ENCODE data around the gene RTKN2. TPM values are rescaled to one million over a fixed set of nuclear protein-coding genes. Genes with fewer than 3 reads are reported as not detected.

RTKN2 gene
- polyA plus RNA-seq, 1 of the 3 experiments (the other 2 are of a cell fraction), result 1.4 TPM

GRCh38 chr10:62233356-62234076, 35.1 kb downstream of the RTKN2 start:
- H2AFZ ChIP-seq (ENCODE audit: low read depth), result no peak overlapping the region
- ChIA-PET POLR2A (no interaction called here), CTCF (interaction anchor here (2.4 kb wide), 1 partner anchor 11 kb away, joined by 8 read pairs; no protein-coding TSS in a partner anchor)
- DNase-seq, result no peak
- peaks cover 3 to 6% of the 10 kb centered on the region in 2 experiments for H3K36me3 ChIP-seq (replicated peaks in 1 of 2; ENCODE audit: control insufficient read depth in 1 of 2, insufficient read depth in 2 of 2, low read length in 1 of 2)
- 62% methylated on average over 5 of the region's 5 CpGs for WGBS (ENCODE audit: low lambda C conversion rate)
- no peaks in the 10 kb centered on the region for H3K9me3 ChIP-seq
- peaks cover 2 to 63% of the 10 kb centered on the region in 2 experiments; a peak in 2 of 4 replicates for H3K4me1 ChIP-seq (ENCODE audit: control insufficient read depth in 1 of 2, insufficient read depth in 2 of 2, low read depth in 1 of 2, low read length in 1 of 2)
- H3K27ac ChIP-seq (ENCODE audit: low read depth in 2 of 2, low read length in 1 of 2), result peak overlapping the region; percentile 43 to 88; a peak in 3 of 4 replicates
- H3F3A ChIP-seq (replicated peaks; ENCODE audit: insufficient read depth), result peaks cover 32% of the 10 kb centered on the region
- H3K4me3 ChIP-seq (ENCODE audit: low read depth in 2 of 2, low read length in 1 of 2), result no peak overlapping the region
- TF ChIP-seq TAF1 (IDR thresholded peaks at IDR 0.05; ENCODE audit: borderline replicate concordance, low read depth, low read length) (no peak), SMC3 (IDR thresholded peaks at IDR 0.05; ENCODE audit: low read depth, low read length) (no peak), PBX3 (IDR thresholded peaks at IDR 0.05) (peak; percentile 13; the same call in 1 of the 2 replicates)
- TF ChIP-seq, protein P1, sequence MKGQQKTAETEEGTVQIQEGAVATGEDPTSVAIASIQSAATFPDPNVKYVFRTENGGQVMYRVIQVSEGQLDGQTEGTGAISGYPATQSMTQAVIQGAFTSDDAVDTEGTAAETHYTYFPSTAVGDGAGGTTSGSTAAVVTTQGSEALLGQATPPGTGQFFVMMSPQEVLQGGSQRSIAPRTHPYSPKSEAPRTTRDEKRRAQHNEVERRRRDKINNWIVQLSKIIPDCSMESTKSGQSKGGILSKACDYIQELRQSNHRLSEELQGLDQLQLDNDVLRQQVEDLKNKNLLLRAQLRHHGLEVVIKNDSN (IDR thresholded peaks at IDR 0.05; ENCODE audit: borderline replicate concordance, low read depth), result no peak
- H3K27me3 ChIP-seq (ENCODE audit: insufficient read depth), result no peaks in the 10 kb centered on the region
- no peak overlapping the region for H3K4me2 ChIP-seq
- no peaks in the 10 kb centered on the region for H4K20me1 ChIP-seq (ENCODE audit: insufficient read depth)
- no peaks in the 10 kb centered on the region for H3K9me2 ChIP-seq
- H3K9ac ChIP-seq, result no peak overlapping the region
- no peaks in the 10 kb centered on the region; the same call in 1 of the 2 replicates for H3K79me2 ChIP-seq (ENCODE audit: insufficient read depth)

DNA sequence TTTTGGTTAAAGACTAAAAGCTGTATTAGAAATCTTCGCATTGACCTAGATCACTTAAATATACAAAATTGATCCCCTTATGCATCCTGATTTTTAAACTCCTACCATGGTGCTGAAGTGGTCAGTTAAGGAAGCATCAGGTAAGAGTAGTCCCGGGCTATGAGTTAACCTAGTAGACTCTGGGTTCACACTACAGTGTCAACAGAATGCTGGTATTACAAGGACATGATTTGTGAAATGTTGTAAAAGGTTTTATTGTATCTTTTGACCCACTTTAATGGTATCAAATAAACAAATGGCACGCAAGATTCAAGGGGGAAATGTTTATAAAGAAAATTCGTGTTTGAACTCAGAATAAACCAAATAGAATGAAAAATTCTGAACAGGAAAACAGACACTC, 36.8 kb downstream of the RTKN2 start:
- Histone ChIP-seq H3K79me2 (ENCODE audit: insufficient read depth) (no peaks in the 10 kb centered on the region; the same call in 1 of the 2 replicates), H3K9me2 (no peaks in the 10 kb centered on the region), H3K4me1 (ENCODE audit: control insufficient read depth in 1 of 2, insufficient read depth in 2 of 2, low read depth in 1 of 2, low read length in 1 of 2) (peaks cover 2 to 53% of the 10 kb centered on the region in 2 experiments; a peak in 2 of 4 replicates), H3K36me3 (replicated peaks in 1 of 2; ENCODE audit: control insufficient read depth in 1 of 2, insufficient read depth in 2 of 2, low read length in 1 of 2) (peaks cover 3 to 13% of the 10 kb centered on the region in 2 experiments), H2AFZ (ENCODE audit: low read depth) (no peak overlapping the region), H3F3A (replicated peaks; ENCODE audit: insufficient read depth) (peaks cover 32% of the 10 kb centered on the region), H3K4me2 (peak overlapping the region; percentile 21; the same call in 1 of the 2 replicates), H3K4me3 (ENCODE audit: low read depth in 2 of 2, low read length in 1 of 2) (no peak overlapping the region), H4K20me1 (ENCODE audit: insufficient read depth) (no peaks in the 10 kb centered on the region), H3K27me3 (ENCODE audit: insufficient read depth) (no peaks in the 10 kb centered on the region), H3K27ac (ENCODE audit: low read depth in 2 of 2, low read length in 1 of 2) (peak overlapping the region; percentile 74 to 88), H3K9ac (peak overlapping the region; percentile 3; the same call in 1 of the 2 replicates), H3K9me3 (no peaks in the 10 kb centered on the region)
- whole genome bisulfite sequencing (ENCODE audit: low lambda C conversion rate), result 58% methylated on average over 4 of the region's 4 CpGs
- CTCF ChIA-PET, result interaction anchor here (1.2 to 2.4 kb wide), 2 partner anchors 13 to 15 kb away, joined by 3 to 8 read pairs; no protein-coding TSS in a partner anchor
- TF ChIP-seq, protein P2, sequence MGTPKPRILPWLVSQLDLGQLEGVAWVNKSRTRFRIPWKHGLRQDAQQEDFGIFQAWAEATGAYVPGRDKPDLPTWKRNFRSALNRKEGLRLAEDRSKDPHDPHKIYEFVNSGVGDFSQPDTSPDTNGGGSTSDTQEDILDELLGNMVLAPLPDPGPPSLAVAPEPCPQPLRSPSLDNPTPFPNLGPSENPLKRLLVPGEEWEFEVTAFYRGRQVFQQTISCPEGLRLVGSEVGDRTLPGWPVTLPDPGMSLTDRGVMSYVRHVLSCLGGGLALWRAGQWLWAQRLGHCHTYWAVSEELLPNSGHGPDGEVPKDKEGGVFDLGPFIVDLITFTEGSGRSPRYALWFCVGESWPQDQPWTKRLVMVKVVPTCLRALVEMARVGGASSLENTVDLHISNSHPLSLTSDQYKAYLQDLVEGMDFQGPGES (IDR thresholded peaks at IDR 0.05; ENCODE audit: low read depth, low read length), result no peak
- TF ChIP-seq FOSL2 (IDR thresholded peaks at IDR 0.05; ENCODE audit: borderline replicate concordance, low read depth) (no peak), MEF2A (IDR thresholded peaks at IDR 0.05; ENCODE audit: borderline replicate concordance, low read depth) (no peak), NFIC (IDR thresholded peaks at IDR 0.05; ENCODE audit: borderline replicate concordance) (no peak), PBX3 (IDR thresholded peaks at IDR 0.05) (no peak), RXRA (IDR thresholded peaks at IDR 0.05; ENCODE audit: borderline replicate concordance, low read depth) (no peak), EZH2phosphoT487 (IDR thresholded peaks at IDR 0.05; ENCODE audit: borderline replicate concordance, low read depth) (no peak), RCOR1 (IDR thresholded peaks at IDR 0.05; ENCODE audit: low read length) (no peak), GATA2 (CRISPR knock-in tag; IDR thresholded peaks at IDR 0.05) (no peak), FOXM1 (IDR thresholded peaks at IDR 0.05; ENCODE audit: low read depth) (no peak), TCF12 (IDR thresholded peaks at IDR 0.05) (no peak)
- TF ChIP-seq, protein P1 (IDR thresholded peaks at IDR 0.05; ENCODE audit: borderline replicate concordance, low read depth), result no peak
- POLR2A ChIA-PET, result no interaction called here
- DNase-seq, result no peak
